ENCODE results near the gene CDA. TPM values are rescaled to one million over a fixed set of nuclear protein-coding genes. Genes with fewer than 3 reads are reported as not detected.

The CDA gene
- total and polyA plus RNA-seq, 3 donors from 2014 or later: 0.81 to 2.5 (median 2.0) TPM

- peak overlapping the region; percentile 64 to 91 for H3K4me3 ChIP-seq
- WGBS, 2 donors: 31 to 43% methylated on average over 7 of the region's 7 CpGs
- DNase-seq: no peak
- peak overlapping the region in 1 of 2 donors; percentile 89 for H3K27ac ChIP-seq
- no peaks in the 10 kb centered on the region for H3K36me3 ChIP-seq (ENCODE audit: low read depth, missing control alignments)
- no peaks in the 10 kb centered on the region for H3K27me3 ChIP-seq
- intact Hi-C loops (cut with DNase I; ENCODE audit: low total_unique reads): no loop called here
- H3K4me1 ChIP-seq: peaks cover 15% of the 10 kb centered on the region
- no peak for TF ChIP-seq CTCF (IDR thresholded peaks at IDR 0.05)
- no peak for TF ChIP-seq POLR2A (IDR thresholded peaks at IDR 0.05)
- no peaks in the 10 kb centered on the region for H3K9me3 ChIP-seq
Measured at GRCh38 chr1:20662110-20662475, 73.2 kb downstream of the CDA start.

GRCh38 chr1:20663365-20663764 is 74.5 kb downstream of the CDA start:
- H3K4me1 ChIP-seq: peaks cover 15% of the 10 kb centered on the region
- H3K27ac ChIP-seq: no peak overlapping the region
- H3K9me3 ChIP-seq: no peaks in the 10 kb centered on the region
- H3K27me3 ChIP-seq: no peaks in the 10 kb centered on the region
- H3K4me3 ChIP-seq: no peak overlapping the region
- no peak for DNase-seq
- TF ChIP-seq CTCF (IDR thresholded peaks at IDR 0.05) (no peak), POLR2A (IDR thresholded peaks at IDR 0.05) (no peak)
- H3K36me3 ChIP-seq (ENCODE audit: low read depth, missing control alignments): no peaks in the 10 kb centered on the region
- intact Hi-C loops (cut with DNase I; ENCODE audit: low total_unique reads): no loop called here
- WGBS, 2 donors: 90 to 91% methylated on average over 1 of the region's 1 CpG

- TF ChIP-seq POLR2A (IDR thresholded peaks at IDR 0.05): no peak
- no peak for TF ChIP-seq CTCF (IDR thresholded peaks at IDR 0.05)
- Histone ChIP-seq H3K27me3 (no peaks in the 10 kb centered on the region), H3K36me3 (ENCODE audit: low read depth, missing control alignments) (no peaks in the 10 kb centered on the region), H3K4me3 (no peak overlapping the region), H3K27ac (no peak overlapping the region), H3K4me1 (peaks cover 15% of the 10 kb centered on the region), H3K9me3 (no peaks in the 10 kb centered on the region)
- no peak for DNase-seq
- 64 to 77% methylated on average over 12 of the region's 12 CpGs for WGBS, 2 donors
- intact Hi-C loops (cut with DNase I; ENCODE audit: low total_unique reads): no loop called here
Measured at GRCh38 chr1:20663969-20664715, 75.2 kb downstream of the CDA start.

GRCh38 chr1:20665726-20666125 is 76.8 kb downstream of the CDA start:
- no peak for DNase-seq
- TF ChIP-seq POLR2A (IDR thresholded peaks at IDR 0.05): no peak
- no peak for TF ChIP-seq CTCF (IDR thresholded peaks at IDR 0.05)
- no peak overlapping the region for H3K27ac ChIP-seq
- H3K27me3 ChIP-seq: no peaks in the 10 kb centered on the region
- H3K36me3 ChIP-seq (ENCODE audit: low read depth, missing control alignments): no peaks in the 10 kb centered on the region
- 79 to 85% methylated on average over 12 of the region's 12 CpGs for WGBS, 2 donors
- no peak overlapping the region for H3K4me3 ChIP-seq
- H3K9me3 ChIP-seq: no peaks in the 10 kb centered on the region
- H3K4me1 ChIP-seq: peaks cover 5% of the 10 kb centered on the region
- intact Hi-C loops (cut with DNase I; ENCODE audit: low total_unique reads): no loop called here

- Histone ChIP-seq H3K36me3 (ENCODE audit: low read depth, missing control alignments) (no peaks in the 10 kb centered on the region), H3K4me3 (no peak overlapping the region), H3K4me1 (peaks cover 5% of the 10 kb centered on the region), H3K27me3 (no peaks in the 10 kb centered on the region), H3K27ac (no peak overlapping the region), H3K9me3 (no peaks in the 10 kb centered on the region)
- intact Hi-C loops (cut with DNase I; ENCODE audit: low total_unique reads): no loop called here
- no peak for TF ChIP-seq CTCF (IDR thresholded peaks at IDR 0.05)
- TF ChIP-seq POLR2A (IDR thresholded peaks at IDR 0.05): no peak
- 68 to 72% methylated on average over 8 to 14 of the region's 16 CpGs for WGBS, 2 donors
- no peak for DNase-seq
Measured at GRCh38 chr1:20666146-20666545, 77.2 kb downstream of the CDA start.

All from testis (tissue), 3 donors.